ENCODE data around the gene SMIM41. TPM values are rescaled to one million over a fixed set of nuclear protein-coding genes. Genes with fewer than 3 reads are reported as not detected.

SMIM41 gene
- total RNA-seq, 1 experiment from 2014 or later = not detected

DNA sequence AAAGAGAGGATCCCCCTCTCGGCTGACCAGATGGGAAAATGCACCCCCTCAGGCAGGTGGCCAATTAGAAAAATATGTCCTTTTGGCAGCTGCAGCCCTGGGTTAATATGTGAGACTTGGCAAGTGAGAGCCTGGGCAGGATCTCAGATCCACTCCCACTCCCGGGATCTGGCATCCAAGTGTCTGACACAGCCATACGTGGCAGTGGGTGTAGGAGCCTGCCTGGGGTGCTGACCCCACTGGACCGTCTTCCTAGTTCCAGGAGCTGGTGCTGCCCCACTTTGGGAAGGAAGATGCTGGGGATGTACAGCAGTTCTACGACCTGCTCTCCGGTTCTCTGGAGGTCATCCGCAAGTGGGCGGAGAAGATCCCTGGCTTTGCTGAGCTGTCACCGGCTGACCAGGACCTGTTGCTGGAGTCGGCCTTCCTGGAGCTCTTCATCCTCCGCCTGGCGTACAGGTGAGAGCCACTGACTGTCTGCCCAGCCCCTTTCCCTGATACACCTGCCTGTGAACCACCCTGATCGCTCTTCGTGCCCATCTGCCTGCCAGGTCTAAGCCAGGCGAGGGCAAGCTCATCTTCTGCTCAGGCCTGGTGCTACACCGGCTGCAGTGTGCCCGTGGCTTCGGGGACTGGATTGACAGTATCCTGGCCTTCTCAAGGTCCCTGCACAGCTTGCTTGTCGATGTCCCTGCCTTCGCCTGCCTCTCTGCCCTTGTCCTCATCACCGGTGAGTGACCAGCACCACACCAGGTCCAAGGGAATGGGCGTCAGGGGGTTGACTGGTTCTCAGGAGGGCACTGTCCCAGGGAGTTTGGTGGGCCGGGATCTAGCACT, 22.5 kb upstream of the SMIM41 start:
- ChIA-PET CTCF (no interaction called here), POLR2A (ENCODE audit: unreplicated experiment) (no interaction called here)
- Histone ChIP-seq H3K79me2 (ENCODE audit: low read length) (peaks cover 16% of the 10 kb centered on the region; the same call in 1 of the 2 replicates), H2AFZ (ENCODE audit: low read length) (no peak overlapping the region), H3K27me3 (ENCODE audit: low read length) (no peaks in the 10 kb centered on the region), H3K9me3 (ENCODE audit: low read length) (no peaks in the 10 kb centered on the region), H3K36me3 (ENCODE audit: low read depth, low read length) (peaks cover 19% of the 10 kb centered on the region; the same call in 1 of the 2 replicates), H3F3A (ENCODE audit: low read length, unreplicated experiment) (no peaks in the 10 kb centered on the region), H3K4me3 (ENCODE audit: low read length) (no peak overlapping the region), H3K9ac (ENCODE audit: low read length) (no peak overlapping the region), H3K9me2 (replicated peaks; ENCODE audit: low read length) (no peaks in the 10 kb centered on the region), H3K4me1 (ENCODE audit: insufficient read depth, low read length) (peaks cover 8% of the 10 kb centered on the region; the same call in 1 of the 2 replicates), H4K20me1 (ENCODE audit: low read length) (peaks cover 38% of the 10 kb centered on the region), H3K4me2 (ENCODE audit: low read length) (no peak overlapping the region), H3K27ac (ENCODE audit: low read length) (no peak overlapping the region)
- no TSS peak for BruUV-seq (replicated peaks)
- intact Hi-C loops (cut with micrococcal nuclease) = no loop called here
- DNase-seq (no peak), ATAC-seq (no peak)
- TF ChIP-seq, protein P1, sequence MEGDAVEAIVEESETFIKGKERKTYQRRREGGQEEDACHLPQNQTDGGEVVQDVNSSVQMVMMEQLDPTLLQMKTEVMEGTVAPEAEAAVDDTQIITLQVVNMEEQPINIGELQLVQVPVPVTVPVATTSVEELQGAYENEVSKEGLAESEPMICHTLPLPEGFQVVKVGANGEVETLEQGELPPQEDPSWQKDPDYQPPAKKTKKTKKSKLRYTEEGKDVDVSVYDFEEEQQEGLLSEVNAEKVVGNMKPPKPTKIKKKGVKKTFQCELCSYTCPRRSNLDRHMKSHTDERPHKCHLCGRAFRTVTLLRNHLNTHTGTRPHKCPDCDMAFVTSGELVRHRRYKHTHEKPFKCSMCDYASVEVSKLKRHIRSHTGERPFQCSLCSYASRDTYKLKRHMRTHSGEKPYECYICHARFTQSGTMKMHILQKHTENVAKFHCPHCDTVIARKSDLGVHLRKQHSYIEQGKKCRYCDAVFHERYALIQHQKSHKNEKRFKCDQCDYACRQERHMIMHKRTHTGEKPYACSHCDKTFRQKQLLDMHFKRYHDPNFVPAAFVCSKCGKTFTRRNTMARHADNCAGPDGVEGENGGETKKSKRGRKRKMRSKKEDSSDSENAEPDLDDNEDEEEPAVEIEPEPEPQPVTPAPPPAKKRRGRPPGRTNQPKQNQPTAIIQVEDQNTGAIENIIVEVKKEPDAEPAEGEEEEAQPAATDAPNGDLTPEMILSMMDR (conservative IDR thresholded peaks at IDR 0.05; ENCODE audit: low read depth, low read length) = no peak
- TF ChIP-seq EZH2 (IDR thresholded peaks at IDR 0.05; ENCODE audit: low read length, unreplicated experiment) (no peak), EZH2phosphoT487 (IDR thresholded peaks at IDR 0.05; ENCODE audit: borderline replicate concordance, low read length) (no peak)

DNA sequence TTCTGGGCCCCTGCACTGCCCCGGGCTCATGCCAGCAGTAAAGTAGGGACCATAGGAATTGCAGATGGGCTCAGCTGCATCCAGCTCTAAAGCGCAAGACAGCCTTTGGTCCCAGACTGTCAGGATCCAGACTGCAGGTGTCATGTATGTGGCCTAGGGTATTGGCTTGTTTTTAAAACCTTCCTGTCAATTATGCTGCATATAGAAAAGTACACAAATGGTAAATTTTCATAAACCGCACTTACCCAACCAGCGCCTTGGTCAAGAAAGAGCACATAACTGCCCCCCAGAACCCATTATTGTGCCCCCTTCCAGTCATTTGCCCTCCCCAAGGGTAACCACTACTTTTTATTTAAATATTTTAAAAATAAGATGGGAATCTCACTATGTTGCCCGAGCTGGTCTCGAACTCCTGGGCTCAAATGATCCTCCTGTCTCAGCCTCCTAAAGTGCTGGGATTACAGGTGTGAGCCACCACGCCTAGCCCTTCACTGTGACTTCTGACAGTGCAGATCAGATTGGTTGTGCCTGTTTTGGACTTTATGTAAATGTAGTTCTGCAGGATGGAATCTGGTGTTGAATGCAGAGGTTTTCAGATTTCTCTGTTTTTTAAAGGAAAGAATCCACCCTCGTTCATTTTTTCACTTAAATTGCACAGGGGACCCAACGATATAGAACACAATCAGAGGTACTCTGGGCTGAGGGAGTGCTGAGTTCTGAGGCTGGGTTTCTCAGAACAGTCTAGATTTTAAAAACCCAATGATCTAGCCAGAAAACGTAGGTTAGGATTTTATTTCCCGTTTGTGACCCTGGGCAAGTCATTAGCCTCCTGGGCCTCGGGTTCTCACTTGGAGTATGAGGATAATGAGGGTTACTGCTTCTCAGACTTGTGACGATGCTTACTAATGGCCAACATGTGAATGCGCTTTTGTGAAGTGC, 21.6 kb upstream of the SMIM41 start:
- CTCF ChIA-PET = no interaction called here
- no peaks in the 10 kb centered on the region for H3K4me1 ChIP-seq (ENCODE audit: insufficient read depth, low read length)
- intact Hi-C loops (cut with micrococcal nuclease) = no loop called here
- no peak overlapping the region for H3K4me2 ChIP-seq (ENCODE audit: low read length)
- TF ChIP-seq EZH2phosphoT487 (IDR thresholded peaks at IDR 0.05; ENCODE audit: borderline replicate concordance, low read length) (no peak), EZH2 (IDR thresholded peaks at IDR 0.05; ENCODE audit: low read length, unreplicated experiment) (no peak)
- TF ChIP-seq, protein P1 (conservative IDR thresholded peaks at IDR 0.05; ENCODE audit: low read depth, low read length) = no peak
- no peak for DNase-seq
- POLR2A ChIA-PET (ENCODE audit: unreplicated experiment) = no interaction called here
- H3K36me3 ChIP-seq (ENCODE audit: low read depth, low read length) = peaks cover 19% of the 10 kb centered on the region; the same call in 1 of the 2 replicates
- no peaks in the 10 kb centered on the region for H3K27me3 ChIP-seq (ENCODE audit: low read length)
- H3F3A ChIP-seq (ENCODE audit: low read length, unreplicated experiment) = no peaks in the 10 kb centered on the region
- no TSS peak for BruUV-seq (replicated peaks)
- ATAC-seq = no peak
- no peak overlapping the region for H3K27ac ChIP-seq (ENCODE audit: low read length)
- H3K79me2 ChIP-seq (ENCODE audit: low read length) = 0 out of 2 replicates have a peak, but pooled peaks cover 7% of the 10 kb centered on the region
- H3K4me3 ChIP-seq (ENCODE audit: low read length) = no peak overlapping the region
- no peak overlapping the region for H3K9ac ChIP-seq (ENCODE audit: low read length)
- no peak overlapping the region for H2AFZ ChIP-seq (ENCODE audit: low read length)
- H3K9me3 ChIP-seq (ENCODE audit: low read length) = no peaks in the 10 kb centered on the region
- no peaks in the 10 kb centered on the region for H3K9me2 ChIP-seq (replicated peaks; ENCODE audit: low read length)
- peaks cover 29% of the 10 kb centered on the region for H4K20me1 ChIP-seq (ENCODE audit: low read length)

Measured in PC-3 (cell line).